Measurements from ENCODE around the gene FLT1. TPM values are rescaled to one million over a fixed set of nuclear protein-coding genes. Genes with fewer than 3 reads are reported as not detected.

The FLT1 gene
- total and polyA plus RNA-seq, 2 of the 13 experiments (the other 11 are each of a cell fraction or from before 2014, with no cell fraction given): 0.02 TPM; not detected in 1

DNA sequence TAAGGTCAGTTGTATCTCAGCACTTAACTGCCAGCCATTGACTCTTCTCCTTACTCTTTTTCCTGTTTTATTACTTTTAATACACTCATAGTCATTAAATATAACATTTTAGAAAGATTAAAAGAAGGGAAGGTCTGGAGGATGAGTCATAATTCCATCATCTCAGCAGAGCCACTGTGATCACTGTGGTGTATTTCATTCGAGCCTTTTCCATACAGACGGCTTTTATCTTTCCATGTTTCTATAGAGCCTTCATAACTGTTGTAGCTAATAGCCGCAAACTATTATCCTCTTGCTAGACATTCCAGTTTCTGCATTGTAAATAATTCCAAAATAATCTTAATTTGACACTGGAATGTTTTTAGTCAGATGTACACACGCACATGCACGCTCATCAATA lies 4.7 kb upstream of the FLT1 start:
- Histone ChIP-seq H3K27ac (ENCODE audit: extremely low read length, insufficient read depth, low read length) (no peak overlapping the region), H3K4me2 (ENCODE audit: low read depth, low read length) (no peak overlapping the region), H2AFZ (ENCODE audit: low read length) (no peak overlapping the region), H3K36me3 (replicated peaks in 1 of 2; ENCODE audit: control insufficient read depth in 1 of 2, insufficient read depth in 2 of 2, low read length in 2 of 2) (no peaks in the 10 kb centered on the region), H4K20me1 (ENCODE audit: insufficient read depth, low read length) (no peaks in the 10 kb centered on the region), H3K79me2 (ENCODE audit: insufficient read depth, low read length) (no peaks in the 10 kb centered on the region), H3K27me3 (ENCODE audit: control insufficient read depth in 1 of 2, insufficient read depth in 2 of 2, low read length in 2 of 2) (peaks cover 2 to 32% of the 10 kb centered on the region in 2 experiments), H3K4me3 (replicated peaks in 1 of 3; ENCODE audit: insufficient read depth in 1 of 3, low read depth in 2 of 3, low read length in 3 of 3) (no peak overlapping the region), H3K9me3 (ENCODE audit: low read length) (no peaks in the 10 kb centered on the region), H3K4me1 (ENCODE audit: insufficient read depth, low read length) (no peaks in the 10 kb centered on the region), H3K9ac (ENCODE audit: insufficient read depth, low read depth, low read length) (no peak overlapping the region)
- FAIRE-seq: no peak
- in situ Hi-C loops (cut with HindIII; ENCODE audit: extremely low pct_ligation_motif_present, low pct_unique_long_range_greater_than_20kb): no loop called here
- DNase-seq (ENCODE audit: low spot score): no peak
- intact Hi-C loops (cut with micrococcal nuclease; ENCODE audit: unreplicated experiment): no loop called here
- WGBS (ENCODE audit: low lambda C conversion rate): 20% methylated on average over 5 of the region's 5 CpGs
- ChIA-PET CTCF (ENCODE audit: low intra/inter-chr PET ratio, low total read pairs) (no interaction called here), POLR2A (no interaction called here)
- TF ChIP-seq, protein P1, sequence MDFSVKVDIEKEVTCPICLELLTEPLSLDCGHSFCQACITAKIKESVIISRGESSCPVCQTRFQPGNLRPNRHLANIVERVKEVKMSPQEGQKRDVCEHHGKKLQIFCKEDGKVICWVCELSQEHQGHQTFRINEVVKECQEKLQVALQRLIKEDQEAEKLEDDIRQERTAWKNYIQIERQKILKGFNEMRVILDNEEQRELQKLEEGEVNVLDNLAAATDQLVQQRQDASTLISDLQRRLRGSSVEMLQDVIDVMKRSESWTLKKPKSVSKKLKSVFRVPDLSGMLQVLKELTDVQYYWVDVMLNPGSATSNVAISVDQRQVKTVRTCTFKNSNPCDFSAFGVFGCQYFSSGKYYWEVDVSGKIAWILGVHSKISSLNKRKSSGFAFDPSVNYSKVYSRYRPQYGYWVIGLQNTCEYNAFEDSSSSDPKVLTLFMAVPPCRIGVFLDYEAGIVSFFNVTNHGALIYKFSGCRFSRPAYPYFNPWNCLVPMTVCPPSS (IDR thresholded peaks at IDR 0.05): no peak
- TF ChIP-seq ZNF496 (CRISPR knock-in tag; IDR thresholded peaks at IDR 0.05; ENCODE audit: insufficient replicate concordance) (no peak), ZNF749 (CRISPR knock-in tag; IDR thresholded peaks at IDR 0.05; ENCODE audit: borderline replicate concordance) (no peak)
- TF ChIP-seq, protein P2, sequence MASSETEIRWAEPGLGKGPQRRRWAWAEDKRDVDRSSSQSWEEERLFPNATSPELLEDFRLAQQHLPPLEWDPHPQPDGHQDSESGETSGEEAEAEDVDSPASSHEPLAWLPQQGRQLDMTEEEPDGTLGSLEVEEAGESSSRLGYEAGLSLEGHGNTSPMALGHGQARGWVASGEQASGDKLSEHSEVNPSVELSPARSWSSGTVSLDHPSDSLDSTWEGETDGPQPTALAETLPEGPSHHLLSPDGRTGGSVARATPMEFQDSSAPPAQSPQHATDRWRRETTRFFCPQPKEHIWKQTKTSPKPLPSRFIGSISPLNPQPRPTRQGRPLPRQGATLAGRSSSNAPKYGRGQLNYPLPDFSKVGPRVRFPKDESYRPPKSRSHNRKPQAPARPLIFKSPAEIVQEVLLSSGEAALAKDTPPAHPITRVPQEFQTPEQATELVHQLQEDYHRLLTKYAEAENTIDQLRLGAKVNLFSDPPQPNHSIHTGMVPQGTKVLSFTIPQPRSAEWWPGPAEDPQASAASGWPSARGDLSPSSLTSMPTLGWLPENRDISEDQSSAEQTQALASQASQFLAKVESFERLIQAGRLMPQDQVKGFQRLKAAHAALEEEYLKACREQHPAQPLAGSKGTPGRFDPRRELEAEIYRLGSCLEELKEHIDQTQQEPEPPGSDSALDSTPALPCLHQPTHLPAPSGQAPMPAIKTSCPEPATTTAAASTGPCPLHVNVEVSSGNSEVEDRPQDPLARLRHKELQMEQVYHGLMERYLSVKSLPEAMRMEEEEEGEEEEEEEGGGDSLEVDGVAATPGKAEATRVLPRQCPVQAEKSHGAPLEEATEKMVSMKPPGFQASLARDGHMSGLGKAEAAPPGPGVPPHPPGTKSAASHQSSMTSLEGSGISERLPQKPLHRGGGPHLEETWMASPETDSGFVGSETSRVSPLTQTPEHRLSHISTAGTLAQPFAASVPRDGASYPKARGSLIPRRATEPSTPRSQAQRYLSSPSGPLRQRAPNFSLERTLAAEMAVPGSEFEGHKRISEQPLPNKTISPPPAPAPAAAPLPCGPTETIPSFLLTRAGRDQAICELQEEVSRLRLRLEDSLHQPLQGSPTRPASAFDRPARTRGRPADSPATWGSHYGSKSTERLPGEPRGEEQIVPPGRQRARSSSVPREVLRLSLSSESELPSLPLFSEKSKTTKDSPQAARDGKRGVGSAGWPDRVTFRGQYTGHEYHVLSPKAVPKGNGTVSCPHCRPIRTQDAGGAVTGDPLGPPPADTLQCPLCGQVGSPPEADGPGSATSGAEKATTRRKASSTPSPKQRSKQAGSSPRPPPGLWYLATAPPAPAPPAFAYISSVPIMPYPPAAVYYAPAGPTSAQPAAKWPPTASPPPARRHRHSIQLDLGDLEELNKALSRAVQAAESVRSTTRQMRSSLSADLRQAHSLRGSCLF (CRISPR knock-in tag; IDR thresholded peaks at IDR 0.05; ENCODE audit: borderline replicate concordance): no peak
- TF ChIP-seq, protein P3, sequence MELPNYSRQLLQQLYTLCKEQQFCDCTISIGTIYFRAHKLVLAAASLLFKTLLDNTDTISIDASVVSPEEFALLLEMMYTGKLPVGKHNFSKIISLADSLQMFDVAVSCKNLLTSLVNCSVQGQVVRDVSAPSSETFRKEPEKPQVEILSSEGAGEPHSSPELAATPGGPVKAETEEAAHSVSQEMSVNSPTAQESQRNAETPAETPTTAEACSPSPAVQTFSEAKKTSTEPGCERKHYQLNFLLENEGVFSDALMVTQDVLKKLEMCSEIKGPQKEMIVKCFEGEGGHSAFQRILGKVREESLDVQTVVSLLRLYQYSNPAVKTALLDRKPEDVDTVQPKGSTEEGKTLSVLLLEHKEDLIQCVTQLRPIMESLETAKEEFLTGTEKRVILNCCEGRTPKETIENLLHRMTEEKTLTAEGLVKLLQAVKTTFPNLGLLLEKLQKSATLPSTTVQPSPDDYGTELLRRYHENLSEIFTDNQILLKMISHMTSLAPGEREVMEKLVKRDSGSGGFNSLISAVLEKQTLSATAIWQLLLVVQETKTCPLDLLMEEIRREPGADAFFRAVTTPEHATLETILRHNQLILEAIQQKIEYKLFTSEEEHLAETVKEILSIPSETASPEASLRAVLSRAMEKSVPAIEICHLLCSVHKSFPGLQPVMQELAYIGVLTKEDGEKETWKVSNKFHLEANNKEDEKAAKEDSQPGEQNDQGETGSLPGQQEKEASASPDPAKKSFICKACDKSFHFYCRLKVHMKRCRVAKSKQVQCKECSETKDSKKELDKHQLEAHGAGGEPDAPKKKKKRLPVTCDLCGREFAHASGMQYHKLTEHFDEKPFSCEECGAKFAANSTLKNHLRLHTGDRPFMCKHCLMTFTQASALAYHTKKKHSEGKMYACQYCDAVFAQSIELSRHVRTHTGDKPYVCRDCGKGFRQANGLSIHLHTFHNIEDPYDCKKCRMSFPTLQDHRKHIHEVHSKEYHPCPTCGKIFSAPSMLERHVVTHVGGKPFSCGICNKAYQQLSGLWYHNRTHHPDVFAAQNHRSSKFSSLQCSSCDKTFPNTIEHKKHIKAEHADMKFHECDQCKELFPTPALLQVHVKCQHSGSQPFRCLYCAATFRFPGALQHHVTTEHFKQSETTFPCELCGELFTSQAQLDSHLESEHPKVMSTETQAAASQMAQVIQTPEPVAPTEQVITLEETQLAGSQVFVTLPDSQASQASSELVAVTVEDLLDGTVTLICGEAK (IDR thresholded peaks at IDR 0.05): no peak
- TF ChIP-seq, protein P3 (CRISPR knock-in tag; IDR thresholded peaks at IDR 0.05): no peak
- no TSS peak for BruUV-seq (replicated peaks)
- no peak for ATAC-seq
